Neural progenitor cell (in vitro differentiated cells): ENCODE data around the gene DRD2.

Experiments used
- CTCF ChIP-seq: fragments of 200-600 bp; sonication (generic); IDR thresholded peaks from 2 replicates; pipeline ENCODE4 v1.5.1; 2017; ENCODE audit warnings: antibody characterized with exemption, mild to moderate bottlenecking
- EZH2 ChIP-seq: fragments of 200-600 bp; sonication (generic); IDR thresholded peaks from 2 replicates; pipeline ENCODE4 v1.6.1; 2017; ENCODE audit warnings: antibody characterized with exemption, mild to moderate bottlenecking, moderate library complexity

DNA sequence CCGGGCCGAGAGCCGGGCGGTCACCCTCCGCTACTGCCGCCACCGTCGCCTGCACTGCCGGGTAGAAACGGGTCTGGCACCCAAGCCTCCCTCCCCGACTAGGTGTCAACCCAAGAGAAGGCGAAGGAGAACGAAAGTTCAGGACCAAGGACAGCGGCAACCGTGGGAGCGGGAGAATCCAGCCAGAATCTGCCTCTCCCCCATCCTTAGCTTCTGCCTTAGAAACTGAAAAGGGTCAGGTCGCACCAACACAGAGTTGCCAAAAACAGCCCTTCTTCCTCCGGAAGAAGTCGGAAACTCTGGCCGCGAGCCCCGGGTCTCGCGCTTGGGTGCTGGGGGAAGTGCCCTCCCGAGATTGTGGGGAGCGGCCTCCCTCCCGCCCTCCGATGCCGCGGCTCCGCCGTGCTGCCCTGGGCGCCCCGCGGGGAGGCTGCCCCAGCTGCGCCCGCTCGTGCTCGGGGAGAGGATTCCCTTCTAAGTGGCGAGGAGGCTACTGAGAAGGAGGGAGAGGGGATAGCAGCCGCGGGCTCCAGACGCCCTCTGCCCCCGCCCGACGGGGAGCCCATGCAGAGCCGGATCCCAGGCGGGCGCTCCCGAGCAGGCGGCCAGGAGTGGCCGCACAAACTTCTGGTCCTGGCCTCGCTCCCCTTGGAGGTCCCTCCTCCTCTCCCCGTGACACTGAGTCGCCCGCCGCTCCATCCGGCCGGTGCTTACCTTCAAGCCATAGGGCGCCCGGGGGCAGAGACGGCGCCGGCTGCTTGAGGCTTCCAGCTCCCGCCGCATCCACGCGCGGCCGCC, 637 bp downstream of the DRD2 start:
- TF ChIP-seq EZH2 (no peak), CTCF (no peak)
